Measurements from ENCODE around the gene CNN2. TPM values are rescaled to one million over a fixed set of nuclear protein-coding genes. Genes with fewer than 3 reads are reported as not detected.

Gene CNN2
- total RNA-seq, 3 donors from 2014 or later (not counting 1 experiment from before 2014, with no cell fraction given): 163 to 276 (median 179) TPM

DNA sequence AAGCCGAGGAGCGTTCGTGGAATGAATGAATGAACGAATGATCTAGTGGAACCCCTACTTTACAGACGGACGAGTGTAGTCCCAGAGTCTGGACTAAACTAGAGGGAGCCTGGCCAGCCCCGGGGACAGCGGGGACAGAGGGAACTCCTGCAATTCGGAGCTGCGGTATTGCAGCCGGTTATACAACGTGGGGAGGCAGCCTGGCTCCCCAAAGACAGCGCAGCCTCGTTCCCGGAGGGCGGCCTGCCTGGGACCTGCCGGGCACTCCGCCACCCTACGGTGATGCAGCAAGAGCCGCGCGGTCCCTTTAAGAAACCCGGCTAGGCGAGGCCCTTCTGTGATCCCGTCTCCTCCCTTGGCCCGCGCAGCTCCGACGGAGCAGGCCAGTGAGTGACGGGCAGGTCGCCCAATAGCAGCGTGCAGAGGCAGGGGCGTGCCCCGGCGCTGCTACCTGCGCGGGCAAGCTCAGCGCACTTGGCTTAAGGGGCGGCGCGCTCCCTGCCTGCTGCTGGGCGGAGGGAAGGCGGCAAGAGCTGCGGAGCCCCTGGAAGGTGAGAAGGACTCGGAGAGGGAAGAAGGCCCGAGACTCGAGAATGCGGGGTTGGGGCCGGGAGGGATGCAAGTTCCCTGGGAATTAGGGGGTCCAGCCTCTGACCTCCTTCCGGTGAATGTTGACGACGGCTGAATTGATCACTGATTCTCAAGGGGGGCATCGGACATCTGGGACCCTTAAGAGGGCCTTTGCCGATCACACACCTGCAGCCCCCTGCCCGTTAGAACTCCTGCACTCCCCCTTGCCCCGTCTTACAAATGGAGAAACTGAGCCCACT lies 13.5 kb downstream of the CNN2 start, which contains the start of gene ABCA7:
TSS of gene ABCA7 (plus strand) at position 462 of the 830 bp plus-strand sequence. CDS start 1,255 bp downstream, outside the sequence.
- Mint-ChIP-seq H3K4me1 (peaks cover 39 to 53% of the 10 kb centered on the region in 2 donors), H3K27ac (peak within 1 kb of the TSS; percentile 85 to 92), H3K27me3 (ENCODE audit: low read depth in 2 of 2) (no peaks in the 10 kb centered on the region), H3K4me3 (peak within 1 kb of the TSS; percentile 98), H3K36me3 (no peaks in the 10 kb centered on the region), H3K9me3 (no peaks in the 10 kb centered on the region)
- Histone ChIP-seq H3K4me3 (ENCODE audit: low read length) (peak within 1 kb of the TSS; percentile 83), H3K27ac (ENCODE audit: low read length) (peak within 1 kb of the TSS; percentile 34), H3K27me3 (ENCODE audit: control insufficient read depth, insufficient read depth, low read length) (no peaks in the 10 kb centered on the region), H3K4me1 (ENCODE audit: control insufficient read depth, insufficient read depth, low read length) (peaks cover 65% of the 10 kb centered on the region), H3K36me3 (ENCODE audit: control insufficient read depth, insufficient read depth, low read length) (peaks cover 43% of the 10 kb centered on the region), H3K9me3 (ENCODE audit: control insufficient read depth, insufficient read depth, low read length) (no peaks in the 10 kb centered on the region)
- 3% methylated on average over 56 of the region's 56 CpGs for WGBS (ENCODE audit: insufficient coverage)
- no peak for TF ChIP-seq CTCF (IDR thresholded peaks at IDR 0.05)
- peak; percentile 99 for DNase-seq
- intact Hi-C loops (cut with micrococcal nuclease): loop anchor here (2.0 kb wide), 1 partner anchor 19 kb away; the partner anchor contains the start of genes RNU6-2 and TMEM259
- ATAC-seq: peak; percentile 95 to 98 (median 96)

DNA sequence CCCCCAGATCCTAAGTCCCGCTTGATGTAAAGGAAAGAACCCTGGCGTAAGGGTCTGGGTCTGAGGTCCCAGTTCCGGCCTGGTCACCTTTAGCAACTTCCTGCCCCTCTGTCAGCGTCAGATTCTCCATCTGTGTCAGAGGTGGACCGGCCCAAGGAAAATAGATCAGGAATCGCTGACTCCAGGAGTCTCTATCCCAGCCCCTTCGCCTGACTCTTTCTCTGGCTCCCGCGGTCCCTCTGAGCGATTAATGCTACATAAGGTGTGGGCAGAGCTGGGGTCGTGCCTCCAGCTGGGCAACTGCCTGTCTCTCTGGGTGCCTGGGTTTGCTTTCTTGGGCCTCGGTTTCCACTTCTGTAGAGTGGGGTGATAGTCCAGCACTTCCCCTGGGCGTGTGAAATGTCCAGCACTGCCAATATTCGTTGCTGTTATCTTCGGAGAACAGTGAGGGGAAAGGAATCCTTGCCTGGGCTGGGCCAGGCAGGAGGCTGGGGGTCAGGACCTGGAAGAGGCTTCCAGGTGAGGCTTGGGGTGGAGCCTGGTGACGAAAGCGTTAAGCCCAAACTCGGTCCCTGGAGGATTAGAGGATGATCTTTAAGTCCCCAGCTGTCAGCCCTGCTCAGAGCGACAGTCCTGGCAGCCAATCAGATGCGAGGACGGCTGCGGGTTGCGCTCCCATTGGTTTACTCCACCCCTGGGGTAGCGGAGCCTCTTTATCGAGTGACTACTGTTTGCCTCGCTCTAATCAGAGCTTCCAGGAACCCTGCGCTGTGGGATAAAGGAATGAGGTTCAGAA lies 14.3 kb downstream of the CNN2 start:
- peak; percentile 52 to 58 (median 56) for ATAC-seq
- 3% methylated on average over 27 of the region's 27 CpGs for WGBS (ENCODE audit: insufficient coverage)
- Mint-ChIP-seq H3K4me1 (peaks cover 39 to 53% of the 10 kb centered on the region in 2 donors), H3K4me3 (peak overlapping the region; percentile 98), H3K27ac (peak overlapping the region; percentile 85 to 92), H3K9me3 (no peaks in the 10 kb centered on the region), H3K36me3 (no peaks in the 10 kb centered on the region), H3K27me3 (ENCODE audit: low read depth in 2 of 2) (no peaks in the 10 kb centered on the region)
- peak overlapping the region; percentile 83 for H3K4me3 ChIP-seq (ENCODE audit: low read length)
- H3K9me3 ChIP-seq (ENCODE audit: control insufficient read depth, insufficient read depth, low read length): no peaks in the 10 kb centered on the region
- H3K27me3 ChIP-seq (ENCODE audit: control insufficient read depth, insufficient read depth, low read length): no peaks in the 10 kb centered on the region
- no peak for TF ChIP-seq CTCF (IDR thresholded peaks at IDR 0.05)
- H3K36me3 ChIP-seq (ENCODE audit: control insufficient read depth, insufficient read depth, low read length): peaks cover 43% of the 10 kb centered on the region
- peak overlapping the region; percentile 34 for H3K27ac ChIP-seq (ENCODE audit: low read length)
- peak; percentile 81 to 94 for DNase-seq
- H3K4me1 ChIP-seq (ENCODE audit: control insufficient read depth, insufficient read depth, low read length): peaks cover 62% of the 10 kb centered on the region
- intact Hi-C loops (cut with micrococcal nuclease): loop anchor here (2.0 kb wide), 1 partner anchor 20 kb away; the partner anchor contains the start of genes RNU6-2 and TMEM259

DNA sequence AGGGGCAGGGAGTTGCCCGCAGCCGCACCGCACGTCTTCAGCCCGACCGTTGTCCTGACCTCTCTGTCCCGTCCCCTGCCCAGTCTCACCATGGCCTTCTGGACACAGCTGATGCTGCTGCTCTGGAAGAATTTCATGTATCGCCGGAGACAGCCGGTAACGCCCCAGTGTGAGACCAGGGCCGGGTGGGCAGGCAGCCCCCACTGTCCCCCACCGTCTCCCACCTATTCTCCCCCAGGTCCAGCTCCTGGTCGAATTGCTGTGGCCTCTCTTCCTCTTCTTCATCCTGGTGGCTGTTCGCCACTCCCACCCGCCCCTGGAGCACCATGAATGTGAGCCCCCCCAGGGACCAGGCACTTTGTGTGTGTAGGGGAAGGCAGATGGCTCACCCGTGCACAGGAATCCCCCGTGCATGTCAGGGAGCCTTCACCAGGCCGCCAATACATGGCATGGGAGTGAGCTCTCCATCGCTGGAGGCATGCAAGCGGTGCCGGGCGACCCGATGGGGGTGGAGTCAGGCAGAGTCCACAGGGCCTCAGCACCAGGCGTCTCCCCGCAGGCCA lies 14.9 kb downstream of the CNN2 start:
- intact Hi-C loops (cut with micrococcal nuclease): loop anchor here (2.0 kb wide), 1 partner anchor 21 kb away; the partner anchor contains the start of genes RNU6-2 and TMEM259

More for the DNA sequence above, 14.9 kb downstream of the CNN2 start:
- peaks cover 40% of the 10 kb centered on the region for H3K36me3 ChIP-seq (ENCODE audit: control insufficient read depth, insufficient read depth, low read length)
- H3K9me3 Mint-ChIP-seq: no peaks in the 10 kb centered on the region
- H3K27me3 ChIP-seq (ENCODE audit: control insufficient read depth, insufficient read depth, low read length): no peaks in the 10 kb centered on the region
- no peaks in the 10 kb centered on the region for H3K27me3 Mint-ChIP-seq (ENCODE audit: low read depth in 2 of 2)
- H3K27ac ChIP-seq (ENCODE audit: low read length): no peak overlapping the region
- peak in 1 of 2 donors; percentile 22 for DNase-seq
- peaks cover 39 to 52% of the 10 kb centered on the region in 2 donors for H3K4me1 Mint-ChIP-seq
- ATAC-seq: no peak
- H3K4me1 ChIP-seq (ENCODE audit: control insufficient read depth, insufficient read depth, low read length): peaks cover 59% of the 10 kb centered on the region
- no peaks in the 10 kb centered on the region for H3K36me3 Mint-ChIP-seq
- 62% methylated on average over 26 of the region's 26 CpGs for WGBS (ENCODE audit: insufficient coverage)
- H3K4me3 Mint-ChIP-seq: peak overlapping the region; percentile 98
- no peaks in the 10 kb centered on the region for H3K9me3 ChIP-seq (ENCODE audit: control insufficient read depth, insufficient read depth, low read length)
- H3K4me3 ChIP-seq (ENCODE audit: low read length): peak overlapping the region; percentile 83
- no peak for TF ChIP-seq CTCF (IDR thresholded peaks at IDR 0.05)
- no peak overlapping the region for H3K27ac Mint-ChIP-seq

Measured in natural killer cell (primary cell).